Tibial artery (tissue), 4 donors: ENCODE measurements around the gene TOGARAM2.

ENCODE experiments used
- DNase-seq, 2 donors: peaks; one replicate each; pipeline ENCODE4 v3.0.0-alpha.2; 2019
- H3K27ac ChIP-seq, 2 donors: fragments of 200-600 bp; sonication (generic) in 1 of 2; 1 replicate in 1 of 2; 2 replicates in 1 of 2; pipeline ENCODE4 v1.5.1; 2018 to 2019; ENCODE audit warnings: mild to moderate bottlenecking in 1 of 2
- H3K27me3 ChIP-seq, 2 donors: fragments of 200-600 bp; sonication (generic) in 1 of 2; one replicate each; pipeline versions ENCODE4 v1.5.1 to v1.6.0; 2016 to 2019
- H3K36me3 ChIP-seq, 3 donors: fragments of 200-600 bp; sonication (generic) in 2 of 3; one replicate each; pipeline ENCODE4 v1.5.1; 2016 to 2019; ENCODE audit warnings: mild to moderate bottlenecking in 2 of 3
- H3K4me1 ChIP-seq, 4 donors: fragments of 200-600 bp; sonication (generic) in 2 of 4; 1 replicate in 3 of 4; 2 replicates in 1 of 4; pipeline ENCODE4 v1.5.1; 2016 to 2019
- H3K4me3 ChIP-seq, 2 donors: fragments of 200-600 bp; sonication (generic) in 1 of 2; 1 replicate in 1 of 2; 2 replicates in 1 of 2; pipeline ENCODE4 v1.5.1; 2018 to 2019; ENCODE audit warnings: mild to moderate bottlenecking in 2 of 2
- H3K9me3 ChIP-seq, 3 donors: fragments of 200-600 bp; sonication (generic) in 1 of 3; one replicate each; pipeline ENCODE4 v1.5.1; 2016 to 2019
- CTCF ChIP-seq, 2 experiments: fragments of 200-600 bp in 1 of 2; fragments of 450-650 bp in 1 of 2; IDR thresholded peaks; one replicate each; pipeline ENCODE4 v1.5.1; 2017 to 2019; ENCODE audit warnings: antibody characterized with exemption in 2 of 2, mild to moderate bottlenecking in 1 of 2, moderate library complexity in 1 of 2
- intact Hi-C: fragments of 100-400 bp; cut with DNase I; formaldehyde crosslinking; loops from one replicate; pipeline ENCODE4 v1.15.0; 2023; ENCODE audit warnings: low total_unique reads

TOGARAM2 gene

GRCh38 chr2:28981016-28981441, at the start of gene TOGARAM2:
Gene TOGARAM2, plus strand, starts transcription at chr2:28981298. Its CDS starts 13,537 bp downstream, at chr2:28994835.
- Histone ChIP-seq H3K27ac (no peak within 1 kb of the TSS), H3K36me3 (no peaks in the 10 kb centered on the region), H3K9me3 (no peaks in the 10 kb centered on the region), H3K4me1 (peaks cover 0 to 12% (median 3%) of the 10 kb centered on the region in 4 donors), H3K27me3 (peaks cover 0 to 4% of the 10 kb centered on the region in 2 donors), H3K4me3 (no peak within 1 kb of the TSS)
- intact Hi-C loops: no loop called here
- no peak for TF ChIP-seq CTCF (IDR thresholded peaks at IDR 0.05)
- DNase-seq: peak in 1 of 2 donors; percentile 64

- TF ChIP-seq CTCF (IDR thresholded peaks at IDR 0.05): no peak
- intact Hi-C loops: no loop called here
- Histone ChIP-seq H3K4me3 (no peak overlapping the region), H3K27me3 (no peaks in the 10 kb centered on the region), H3K36me3 (peaks cover 44 to 78% (median 69%) of the 10 kb centered on the region in 3 donors), H3K9me3 (no peaks in the 10 kb centered on the region), H3K27ac (no peak overlapping the region), H3K4me1 (no peaks in the 10 kb centered on the region)
- DNase-seq: no peak
Measured at GRCh38 chr2:28934769-28935168, 46.3 kb upstream of the TOGARAM2 start.

GRCh38 chr2:28941008-28941407, 40.1 kb upstream of the TOGARAM2 start:
- DNase-seq: no peak
- intact Hi-C loops: no loop called here
- Histone ChIP-seq H3K4me3 (no peak overlapping the region), H3K9me3 (no peaks in the 10 kb centered on the region), H3K36me3 (peaks cover 38 to 78% (median 77%) of the 10 kb centered on the region in 3 donors), H3K27me3 (no peaks in the 10 kb centered on the region), H3K27ac (no peak overlapping the region), H3K4me1 (no peaks in the 10 kb centered on the region)
- no peak for TF ChIP-seq CTCF (IDR thresholded peaks at IDR 0.05)

GRCh38 chr2:28944535-28945248, 36.4 kb upstream of the TOGARAM2 start:
- Histone ChIP-seq H3K27me3 (no peaks in the 10 kb centered on the region), H3K4me1 (no peaks in the 10 kb centered on the region), H3K36me3 (peaks cover 34 to 85% (median 79%) of the 10 kb centered on the region in 3 donors), H3K9me3 (no peaks in the 10 kb centered on the region), H3K4me3 (no peak overlapping the region), H3K27ac (no peak overlapping the region)
- DNase-seq: no peak
- TF ChIP-seq CTCF (IDR thresholded peaks at IDR 0.05): no peak
- intact Hi-C loops: no loop called here

- H3K27ac ChIP-seq: no peak overlapping the region
- no peaks in the 10 kb centered on the region for H3K9me3 ChIP-seq
- no peak for DNase-seq
- intact Hi-C loops: no loop called here
- no peaks in the 10 kb centered on the region for H3K27me3 ChIP-seq
- peaks cover 0 to 3% (median 0%) of the 10 kb centered on the region in 4 donors for H3K4me1 ChIP-seq
- TF ChIP-seq CTCF (IDR thresholded peaks at IDR 0.05): no peak
- H3K36me3 ChIP-seq: peaks cover 13 to 58% (median 51%) of the 10 kb centered on the region in 3 donors
- H3K4me3 ChIP-seq: no peak overlapping the region
Measured at GRCh38 chr2:28948160-28948559, 32.9 kb upstream of the TOGARAM2 start.
